Stimulated activated CD8-positive, alpha-beta memory T cell treated with anti-CD3 and anti-CD28 coated beads, Interleukin-4, amount 100 ng/mL, for 4 hours (primary cell): ENCODE data around the gene UQCR10.

Experiments
- DNase-seq, 2 donors: peaks; one replicate each; pipeline ENCODE4 v3.0.0-alpha.2; 2020; ENCODE audit warnings: low read depth in 2 of 2, low spot score in 1 of 2

The UQCR10 gene

GRCh38 chr22:29767171-29768051, at the start of gene UQCR10:
Gene UQCR10 (plus strand): TSS chr22:29767369. CDS start chr22:29767399, 30 bp downstream.
- DNase-seq = peak; percentile 84 to 86

GRCh38 chr22:29717789-29718188, 49.4 kb upstream of the UQCR10 start:
- DNase-seq = no peak

DNA sequence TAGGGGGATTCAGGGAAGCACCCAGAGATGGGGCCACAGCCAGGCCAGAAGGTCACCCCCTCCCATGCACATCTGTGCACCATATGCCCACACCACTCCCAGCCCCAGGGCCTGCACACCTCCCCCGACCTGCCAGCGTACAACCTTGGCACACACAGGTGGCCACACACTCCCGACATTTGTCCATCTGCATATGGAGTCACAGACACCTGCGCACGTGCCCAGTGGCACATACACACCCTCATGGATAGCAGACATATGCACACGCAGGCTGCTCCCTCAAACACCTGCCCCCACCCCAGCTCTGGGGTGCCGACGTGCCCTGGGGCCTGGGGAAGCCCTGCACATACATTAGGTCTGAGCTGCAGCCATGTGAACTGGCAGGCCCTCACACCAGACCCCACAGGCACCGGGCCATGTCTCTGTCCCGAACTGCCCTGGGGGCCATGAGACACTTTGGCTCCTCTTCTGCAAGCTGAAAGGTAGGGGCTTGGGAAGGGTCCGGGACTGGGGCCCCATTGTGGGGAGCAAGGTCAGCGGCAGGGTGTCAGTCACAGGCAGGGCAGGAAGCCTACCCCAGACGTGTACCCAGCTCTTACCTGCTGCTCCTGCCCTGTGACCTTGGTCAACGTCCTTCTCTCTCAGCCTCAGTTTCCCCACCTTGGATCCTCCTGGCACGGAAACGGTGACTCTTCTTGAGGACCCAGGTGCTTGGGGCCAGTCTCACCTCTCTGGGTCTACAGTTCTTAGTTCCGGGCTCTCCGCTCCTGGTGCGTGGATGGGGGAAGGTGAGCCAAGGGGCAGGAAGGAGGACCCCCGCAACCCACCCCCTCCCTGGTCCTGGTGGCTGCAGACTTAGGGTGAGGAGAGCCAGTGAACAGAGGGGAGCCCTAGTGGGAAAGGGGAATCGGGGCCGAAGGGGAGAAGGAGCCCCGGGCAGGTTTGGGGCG, 47.9 kb upstream of the UQCR10 start:
- DNase-seq = no peak

DNA sequence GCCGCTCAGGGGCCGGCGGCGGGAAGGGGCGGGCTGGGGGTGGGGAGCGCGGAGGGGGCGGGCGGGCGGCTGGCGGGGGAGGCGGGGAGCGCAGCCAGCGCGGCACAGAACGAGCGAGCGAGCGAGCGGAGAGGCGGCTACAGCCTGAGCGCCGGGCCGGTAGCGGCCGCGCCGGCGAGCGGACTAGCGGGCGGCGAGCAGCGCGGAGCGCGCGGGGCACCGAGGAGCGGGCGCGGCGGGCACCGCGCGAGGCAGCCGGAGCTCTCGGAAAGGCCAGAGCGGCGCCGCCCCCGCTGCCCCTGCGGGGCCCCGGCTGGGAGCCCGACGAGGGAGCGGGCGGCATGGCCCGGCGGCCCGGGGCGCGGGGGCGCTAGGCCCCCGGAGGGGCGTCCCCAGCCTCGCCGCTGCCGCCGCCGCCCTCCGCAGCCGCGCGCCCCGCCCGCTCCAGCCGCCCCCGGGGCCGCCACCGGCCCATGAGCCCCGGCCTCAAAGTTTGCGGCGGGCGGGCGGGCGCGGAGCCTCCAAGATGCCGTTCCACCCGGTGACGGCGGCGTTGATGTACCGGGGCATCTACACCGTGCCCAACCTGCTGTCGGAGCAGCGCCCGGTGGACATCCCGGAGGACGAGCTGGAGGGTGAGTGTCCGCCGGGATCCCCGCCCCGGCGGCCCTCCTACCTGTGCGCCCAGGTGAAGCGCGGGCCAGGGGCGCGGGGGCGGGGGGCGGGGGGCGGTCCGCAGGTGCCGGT, 47.1 kb upstream of the UQCR10 start, which contains the start of gene CABP7:
TSS of gene CABP7 (plus strand) at position 105 of the 747 bp plus-strand sequence. CDS start at position 527, 422 bp downstream.
- no peak for DNase-seq

DNA sequence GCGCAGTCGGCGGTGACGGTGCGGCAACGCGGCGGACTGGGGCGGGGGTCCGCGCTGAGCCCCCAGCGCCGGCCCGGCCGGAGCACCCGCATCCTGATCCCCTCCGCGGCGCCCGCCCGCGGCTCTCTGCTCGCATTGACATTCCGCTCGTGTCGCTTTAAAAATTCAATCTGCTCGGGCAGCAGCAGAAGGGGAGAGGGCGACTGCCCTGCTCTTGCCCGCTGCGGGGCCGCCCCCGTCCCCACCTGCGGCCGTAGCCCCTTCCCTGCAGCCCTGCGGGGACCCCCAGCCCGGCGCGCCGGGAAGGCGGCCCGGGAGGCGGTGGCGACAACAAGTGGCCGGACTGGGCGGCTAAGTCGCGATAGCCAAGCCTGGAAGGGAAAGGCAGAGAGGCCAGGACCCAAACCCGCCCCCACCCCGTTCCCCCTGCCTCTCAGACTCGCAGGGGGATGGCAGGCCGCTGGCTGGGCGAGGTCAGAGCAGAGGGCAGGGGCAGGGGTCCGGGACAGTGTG, 46.3 kb upstream of the UQCR10 start:
- DNase-seq = no peak

- no peak for DNase-seq
Observed at GRCh38 chr22:29722151-29722550, 45.0 kb upstream of the UQCR10 start.

DNA sequence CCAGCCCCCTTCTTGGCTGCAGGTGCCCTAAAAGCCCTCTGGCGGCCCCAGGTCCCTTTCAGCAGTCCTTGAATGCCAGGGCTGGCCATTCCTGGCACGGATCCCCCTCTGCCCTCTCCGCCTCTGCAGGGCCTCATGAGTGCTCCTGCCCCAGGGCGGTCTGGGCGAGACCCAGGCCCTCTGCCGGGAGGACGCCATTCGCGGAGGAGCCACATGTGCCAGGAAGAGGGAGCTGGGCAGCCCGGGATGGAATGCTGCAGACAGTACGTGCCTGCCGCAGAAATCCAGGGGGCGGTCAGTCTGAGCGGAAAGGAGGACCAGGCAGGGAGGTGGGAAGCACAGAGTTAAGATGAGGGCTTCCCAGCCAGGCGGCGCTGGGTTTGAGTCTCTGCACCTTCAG, 44.6 kb upstream of the UQCR10 start:
- no peak for DNase-seq

- no peak for DNase-seq
Observed at GRCh38 chr22:29723766-29724165, 43.4 kb upstream of the UQCR10 start.

GRCh38 chr22:29724843-29725242, 42.3 kb upstream of the UQCR10 start:
- DNase-seq = no peak

DNA sequence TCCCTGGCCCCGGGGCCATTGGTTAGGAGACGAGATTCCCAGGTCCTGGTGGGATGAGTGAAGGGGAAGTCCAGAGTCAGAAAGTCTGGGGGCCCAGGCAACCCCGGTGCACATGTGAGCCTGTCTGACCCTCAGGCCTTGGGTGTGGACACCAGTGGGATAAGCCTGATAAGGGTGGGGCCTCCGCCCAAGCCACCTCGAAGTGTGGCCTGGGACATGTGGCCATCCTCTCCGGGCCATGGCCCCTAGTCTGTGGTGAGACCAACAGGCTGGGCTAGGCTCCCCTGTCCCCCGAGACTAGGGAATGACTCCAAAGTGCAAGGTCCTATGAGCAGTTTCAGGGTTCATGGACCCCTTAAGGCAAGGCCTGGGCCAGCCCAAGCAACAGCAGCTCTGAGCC, 41.1 kb upstream of the UQCR10 start:
- DNase-seq = no peak

- DNase-seq = no peak
Observed at GRCh38 chr22:29726512-29727130, 40.5 kb upstream of the UQCR10 start.

- no peak for DNase-seq
Observed at GRCh38 chr22:29727131-29727523, 40.0 kb upstream of the UQCR10 start.

DNA sequence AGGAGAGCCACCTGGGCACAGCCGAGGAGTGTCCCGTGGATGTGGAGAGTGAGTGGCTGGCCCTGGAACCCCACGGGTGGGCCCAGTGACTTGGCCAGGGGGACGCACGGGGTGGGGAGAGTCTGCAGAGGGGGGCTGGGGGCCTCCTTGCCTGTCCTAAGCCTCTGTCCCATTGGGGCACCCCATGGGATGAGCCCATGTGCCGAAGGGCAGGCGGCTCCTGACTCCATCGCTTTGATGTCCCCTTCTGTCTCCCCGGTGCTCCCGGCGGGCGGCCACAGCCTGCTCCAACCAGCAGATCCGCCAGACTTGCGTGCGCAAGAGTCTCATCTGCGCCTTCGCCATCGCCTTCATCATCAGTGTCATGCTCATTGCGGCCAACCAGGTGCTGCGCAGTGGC, 38.0 kb upstream of the UQCR10 start:
- DNase-seq = no peak

- no peak for DNase-seq
Observed at GRCh38 chr22:29731058-29731850, 35.9 kb upstream of the UQCR10 start.

DNA sequence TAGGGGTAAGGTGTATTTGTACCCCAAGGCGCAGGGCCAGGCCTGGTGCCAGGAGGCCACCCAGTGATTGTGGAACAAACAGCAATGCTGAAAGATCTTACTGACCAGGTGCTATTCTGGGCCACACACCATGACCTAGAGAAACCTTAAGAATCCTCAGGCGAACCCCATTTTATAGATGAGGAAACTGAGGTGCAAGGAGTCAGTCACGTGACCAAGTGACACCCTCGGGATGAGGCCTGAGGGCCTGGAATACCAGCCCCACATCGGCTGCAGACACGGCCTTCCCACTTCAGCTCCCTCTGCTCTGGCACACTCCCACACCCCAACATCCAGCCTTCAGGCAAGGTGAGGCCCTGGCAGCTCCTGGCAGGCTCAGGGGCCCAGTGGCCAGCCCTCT, 34.3 kb upstream of the UQCR10 start:
- no peak for DNase-seq

- DNase-seq = no peak
Observed at GRCh38 chr22:29733362-29734201, 33.6 kb upstream of the UQCR10 start.

DNA sequence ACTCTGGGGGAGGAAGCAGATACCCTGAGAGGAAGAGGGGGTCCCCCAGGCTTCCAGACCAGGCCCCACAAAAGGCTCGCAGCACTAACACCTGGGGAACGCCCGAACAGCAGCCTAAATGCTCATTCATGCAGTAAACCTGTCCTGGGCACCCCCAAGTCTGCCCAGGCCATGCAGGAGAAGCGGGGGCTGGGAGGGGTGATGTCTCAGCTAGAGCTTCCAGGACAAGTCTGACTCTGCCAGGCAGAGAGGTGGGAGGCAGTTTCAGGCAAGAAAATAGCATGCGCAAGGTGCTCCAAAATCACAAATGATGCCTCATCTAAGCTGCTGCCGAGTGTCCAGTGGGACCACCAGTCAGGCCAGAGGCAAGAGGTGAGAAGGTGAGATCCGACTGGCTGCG, 32.8 kb upstream of the UQCR10 start:
- no peak for DNase-seq

DNA sequence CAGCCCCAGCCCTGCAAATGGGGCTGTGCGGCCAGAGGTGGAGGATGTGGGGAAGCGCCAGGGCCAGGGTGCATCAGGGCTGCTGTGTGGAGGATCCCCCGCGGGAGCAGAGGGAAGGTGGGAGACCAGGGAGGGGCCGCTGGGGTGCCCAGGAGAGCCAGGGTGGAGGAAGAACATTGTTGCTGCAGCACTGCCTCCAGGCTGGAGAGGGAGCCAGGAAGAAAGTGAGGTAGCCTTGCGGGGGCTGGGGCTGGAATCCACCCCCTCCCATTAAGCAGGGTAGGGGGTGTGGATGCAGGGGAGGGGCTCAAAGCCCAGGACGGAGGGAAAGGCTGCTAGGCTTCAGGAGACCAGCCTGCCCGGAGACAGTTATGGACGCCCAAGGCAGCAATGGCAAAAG, 32.3 kb upstream of the UQCR10 start:
- no peak for DNase-seq

GRCh38 chr22:29735416-29735815, 31.8 kb upstream of the UQCR10 start:
- no peak for DNase-seq
